Kidney epithelial cell (primary cell): ENCODE measurements around the gene AGPS. TPM values are rescaled to one million over a fixed set of nuclear protein-coding genes. Genes with fewer than 3 reads are reported as not detected.
"Not testable (repeated sequence)": the region's sequence is repeated elsewhere in the genome, so short reads cannot be mapped to it uniquely, and the experiment has no call there.

Experiments
- DNase-seq: peaks from one replicate; pipeline ENCODE4 v3.0.0-alpha.2; 2010; ENCODE audit warnings: low read depth
- H3K27me3 ChIP-seq: 2 replicates; pipeline ENCODE4 v1.6.0; 2011; ENCODE audit warnings: low read length; ENCODE audit not compliant: control insufficient read depth, insufficient read depth
- H3K36me3 ChIP-seq: 2 replicates; pipeline ENCODE4 v1.5.1; 2011; ENCODE audit warnings: low read length; ENCODE audit not compliant: control insufficient read depth, insufficient read depth
- H3K4me3 ChIP-seq: 2 replicates; pipeline ENCODE4 v1.5.1; 2011; ENCODE audit warnings: low read depth, mild to moderate bottlenecking, control low read depth, low read length
- total RNA-seq: library from RNA; depleted of rRNA; stranded (reverse); fragments of >200 nt; gene quantifications from 2 replicates; pipeline ENCODE4 v1.2.3, GENCODE V29; 2015
- TF ChIP-seq, protein P1 (sequence below): IDR thresholded peaks from 2 replicates; pipeline ENCODE4 v1.5.1; 2011; ENCODE audit warnings: mild to moderate bottlenecking, moderate library complexity, low read length, control low read depth, inconsistent platforms; ENCODE audit not compliant: insufficient read depth, poor library complexity, severe bottlenecking

Gene AGPS
- total RNA-seq, 1 donor from 2014 or later = 26.1 TPM

GRCh38 chr2:177547122-177547521 is 154.5 kb downstream of the AGPS start:
- DNase-seq = no peak
- no peaks in the 10 kb centered on the region for H3K27me3 ChIP-seq
- H3K36me3 ChIP-seq = no peaks in the 10 kb centered on the region
- no peak overlapping the region for H3K4me3 ChIP-seq
- TF ChIP-seq, protein P1, sequence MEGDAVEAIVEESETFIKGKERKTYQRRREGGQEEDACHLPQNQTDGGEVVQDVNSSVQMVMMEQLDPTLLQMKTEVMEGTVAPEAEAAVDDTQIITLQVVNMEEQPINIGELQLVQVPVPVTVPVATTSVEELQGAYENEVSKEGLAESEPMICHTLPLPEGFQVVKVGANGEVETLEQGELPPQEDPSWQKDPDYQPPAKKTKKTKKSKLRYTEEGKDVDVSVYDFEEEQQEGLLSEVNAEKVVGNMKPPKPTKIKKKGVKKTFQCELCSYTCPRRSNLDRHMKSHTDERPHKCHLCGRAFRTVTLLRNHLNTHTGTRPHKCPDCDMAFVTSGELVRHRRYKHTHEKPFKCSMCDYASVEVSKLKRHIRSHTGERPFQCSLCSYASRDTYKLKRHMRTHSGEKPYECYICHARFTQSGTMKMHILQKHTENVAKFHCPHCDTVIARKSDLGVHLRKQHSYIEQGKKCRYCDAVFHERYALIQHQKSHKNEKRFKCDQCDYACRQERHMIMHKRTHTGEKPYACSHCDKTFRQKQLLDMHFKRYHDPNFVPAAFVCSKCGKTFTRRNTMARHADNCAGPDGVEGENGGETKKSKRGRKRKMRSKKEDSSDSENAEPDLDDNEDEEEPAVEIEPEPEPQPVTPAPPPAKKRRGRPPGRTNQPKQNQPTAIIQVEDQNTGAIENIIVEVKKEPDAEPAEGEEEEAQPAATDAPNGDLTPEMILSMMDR = no peak

- no peaks in the 10 kb centered on the region for H3K36me3 ChIP-seq
- no peak for DNase-seq
- no peaks in the 10 kb centered on the region for H3K27me3 ChIP-seq
- TF ChIP-seq, protein P1 = no peak
- no peak overlapping the region for H3K4me3 ChIP-seq
These were observed 155.2 kb downstream of the AGPS start for GRCh38 chr2:177547772-177548171.

- no peak for DNase-seq
- H3K4me3 ChIP-seq = no peak overlapping the region
- no peaks in the 10 kb centered on the region for H3K36me3 ChIP-seq
- H3K27me3 ChIP-seq = no peaks in the 10 kb centered on the region
- TF ChIP-seq, protein P1 = no peak
These were observed 156.1 kb downstream of the AGPS start for GRCh38 chr2:177548636-177549035.

- no peak for DNase-seq
- Histone ChIP-seq H3K27me3 (no peaks in the 10 kb centered on the region), H3K36me3 (no peaks in the 10 kb centered on the region), H3K4me3 (no peak overlapping the region)
- TF ChIP-seq, protein P1 = no peak
These were observed 156.6 kb downstream of the AGPS start for GRCh38 chr2:177549171-177549570.

DNA sequence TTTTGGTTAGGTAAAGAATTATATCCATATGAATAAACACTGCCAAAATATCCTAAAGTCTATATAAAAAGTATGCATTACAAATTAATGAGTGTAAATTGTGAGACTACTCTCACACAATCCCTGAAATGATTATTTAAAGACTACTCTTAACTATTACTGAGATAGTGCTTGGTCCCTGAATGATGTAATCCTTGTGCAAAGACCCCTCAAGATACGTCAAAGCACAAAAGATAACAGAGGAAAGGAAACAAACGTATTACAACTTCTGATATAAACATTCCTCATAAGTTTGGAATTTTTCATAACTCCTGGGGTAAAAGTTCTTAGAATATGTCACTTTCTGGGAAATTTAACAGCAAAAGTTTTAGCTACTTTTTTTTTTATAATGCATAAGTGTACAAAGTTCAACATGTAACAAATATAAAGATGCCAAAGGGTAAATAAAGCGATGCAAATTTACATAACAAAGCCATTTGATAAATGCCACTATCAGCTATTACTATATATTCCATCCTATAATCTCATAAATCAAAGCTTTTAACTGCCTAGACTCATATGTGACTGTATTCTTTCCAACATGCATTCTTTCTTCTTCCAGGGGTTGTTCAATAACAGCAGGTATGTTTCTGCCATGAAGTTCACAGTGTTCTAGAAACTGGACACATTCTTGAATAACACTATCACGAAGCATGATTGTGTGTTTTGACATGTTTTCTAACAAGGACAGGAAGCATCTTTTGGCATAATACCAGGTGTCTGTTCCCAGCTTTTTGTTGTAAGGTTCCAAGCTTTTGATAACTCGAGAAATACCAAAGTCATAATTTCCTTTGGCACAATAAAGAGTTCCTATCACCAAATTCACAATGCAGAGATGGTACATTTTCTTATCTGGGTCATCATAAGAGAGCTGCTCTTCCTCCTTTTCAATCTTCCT is 158.0 kb downstream of the AGPS start:
- TF ChIP-seq, protein P1 = no peak
- DNase-seq = no peak
- no peaks in the 10 kb centered on the region for H3K36me3 ChIP-seq
- no peak overlapping the region for H3K4me3 ChIP-seq
- H3K27me3 ChIP-seq = no peaks in the 10 kb centered on the region

GRCh38 chr2:177551360-177551759 is 158.8 kb downstream of the AGPS start:
- DNase-seq, H3K27me3 ChIP-seq, H3K36me3 ChIP-seq, H3K4me3 ChIP-seq: not testable (repeated sequence)
